HS-27A (cell line): Measurements from ENCODE around the gene LRGUK.

Experiments used
- DNase-seq: peaks from one replicate; pipeline ENCODE4 v3.0.0-alpha.2; 2012; ENCODE audit warnings: low read depth, missing footprints

Gene LRGUK

DNA sequence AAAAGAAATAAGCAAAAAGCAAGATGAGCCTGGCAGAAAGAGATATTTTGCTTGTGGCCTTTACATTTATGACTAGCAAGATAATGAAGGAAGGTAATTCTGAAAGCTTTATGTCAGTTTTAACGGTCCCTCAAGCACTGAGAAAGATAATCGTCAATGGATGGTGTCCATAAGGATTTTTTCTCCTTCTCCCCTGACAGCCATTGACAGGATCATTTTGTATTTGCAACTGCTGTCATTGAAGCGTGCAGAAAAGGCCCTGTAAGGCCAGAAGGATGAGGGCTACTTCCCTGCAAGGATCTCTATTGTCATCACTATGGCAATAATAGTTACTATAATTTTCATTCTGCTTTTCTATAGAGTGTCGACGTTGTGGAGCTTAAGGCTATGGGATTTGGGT is 994 bp upstream of the LRGUK start:
- DNase-seq: no peak

DNA sequence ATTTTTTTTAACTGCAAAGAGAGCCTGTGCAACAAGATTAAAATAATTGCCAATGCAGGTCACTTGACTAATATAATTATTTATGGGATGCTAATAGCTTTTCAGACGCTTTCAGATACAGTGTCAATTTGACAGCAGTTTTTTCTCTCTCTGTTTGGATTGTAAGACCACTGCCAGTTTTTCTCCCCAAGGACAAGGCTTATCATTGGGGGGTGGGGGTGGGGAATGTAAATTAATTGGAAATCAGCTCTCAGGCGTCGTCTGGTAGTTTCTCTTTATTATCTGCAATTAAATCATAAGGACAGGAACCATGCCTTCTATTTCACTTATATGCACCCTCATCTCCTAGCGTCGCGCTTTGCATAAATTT is 559 bp upstream of the LRGUK start:
- no peak for DNase-seq

DNA sequence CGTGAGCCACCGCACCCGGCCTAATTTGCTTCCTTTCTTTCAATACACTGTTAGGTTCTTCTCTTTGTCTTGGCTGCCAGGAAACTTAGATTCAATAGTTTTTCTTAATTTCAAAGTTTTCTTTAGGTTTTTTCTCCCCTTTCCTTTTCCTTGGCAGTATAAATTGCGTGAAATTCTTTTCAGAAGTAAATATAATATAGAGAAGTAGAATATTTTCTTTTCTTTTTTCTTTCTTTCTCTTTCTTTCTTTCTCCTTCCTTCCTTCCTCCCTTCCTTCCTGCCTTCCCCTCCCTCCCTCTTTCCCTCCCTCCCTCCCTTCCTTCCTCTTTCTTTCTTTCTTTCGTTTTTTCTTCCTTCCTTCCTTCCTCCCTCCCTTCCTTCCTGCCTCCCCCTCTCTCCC is 1.7 kb downstream of the LRGUK start:
- no peak for DNase-seq

DNA sequence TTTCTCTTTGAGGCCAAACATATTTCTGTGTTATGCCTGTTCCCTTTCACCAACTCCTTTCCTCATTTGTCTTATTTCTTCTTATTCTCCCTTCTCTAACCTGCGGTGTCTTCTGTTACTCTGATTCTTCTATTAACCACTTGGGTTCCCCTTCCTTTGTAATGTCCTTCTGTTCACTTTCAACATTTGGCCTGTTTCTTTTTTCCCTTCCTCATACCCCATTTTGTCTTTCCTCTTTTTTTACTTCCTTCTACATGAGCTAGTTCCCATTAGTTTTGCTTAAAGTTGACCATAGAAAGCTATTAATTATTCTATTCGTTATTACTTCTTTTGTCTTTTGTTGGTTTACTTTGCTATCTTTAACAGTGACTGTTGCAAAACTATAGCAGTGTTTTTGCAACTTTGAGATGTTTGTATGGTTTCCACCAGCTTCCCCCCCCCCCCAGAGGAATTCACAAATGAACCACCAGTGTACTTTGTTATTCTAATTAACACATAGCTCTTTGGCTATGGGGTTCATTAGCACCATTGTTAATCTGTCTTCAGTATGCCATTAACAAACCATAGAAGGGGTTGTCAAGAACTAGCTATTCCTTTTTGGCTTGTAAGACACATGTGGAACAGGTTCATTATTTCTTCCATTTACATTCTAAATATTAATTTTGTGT is 2.9 kb downstream of the LRGUK start:
- DNase-seq: no peak

DNA sequence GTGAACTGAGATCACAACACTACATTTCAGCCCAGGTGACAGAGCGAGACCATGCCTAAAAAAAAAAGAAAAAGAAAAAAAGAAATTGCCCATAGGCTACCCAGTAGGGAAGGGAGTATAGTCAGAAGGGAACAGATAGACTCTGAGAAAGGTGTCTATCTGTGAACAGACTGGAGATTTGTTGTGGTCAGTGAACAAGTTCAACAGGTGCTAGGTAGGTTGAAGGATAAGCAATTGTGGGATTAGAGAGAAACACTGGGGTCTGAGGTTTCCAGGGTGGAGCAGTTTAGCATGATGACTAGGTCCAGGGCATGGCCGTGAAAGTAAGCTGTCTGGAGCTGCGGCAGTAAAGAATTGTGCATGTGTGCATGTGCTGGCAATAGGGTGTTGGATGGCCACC is 6.9 kb downstream of the LRGUK start:
- no peak for DNase-seq

DNA sequence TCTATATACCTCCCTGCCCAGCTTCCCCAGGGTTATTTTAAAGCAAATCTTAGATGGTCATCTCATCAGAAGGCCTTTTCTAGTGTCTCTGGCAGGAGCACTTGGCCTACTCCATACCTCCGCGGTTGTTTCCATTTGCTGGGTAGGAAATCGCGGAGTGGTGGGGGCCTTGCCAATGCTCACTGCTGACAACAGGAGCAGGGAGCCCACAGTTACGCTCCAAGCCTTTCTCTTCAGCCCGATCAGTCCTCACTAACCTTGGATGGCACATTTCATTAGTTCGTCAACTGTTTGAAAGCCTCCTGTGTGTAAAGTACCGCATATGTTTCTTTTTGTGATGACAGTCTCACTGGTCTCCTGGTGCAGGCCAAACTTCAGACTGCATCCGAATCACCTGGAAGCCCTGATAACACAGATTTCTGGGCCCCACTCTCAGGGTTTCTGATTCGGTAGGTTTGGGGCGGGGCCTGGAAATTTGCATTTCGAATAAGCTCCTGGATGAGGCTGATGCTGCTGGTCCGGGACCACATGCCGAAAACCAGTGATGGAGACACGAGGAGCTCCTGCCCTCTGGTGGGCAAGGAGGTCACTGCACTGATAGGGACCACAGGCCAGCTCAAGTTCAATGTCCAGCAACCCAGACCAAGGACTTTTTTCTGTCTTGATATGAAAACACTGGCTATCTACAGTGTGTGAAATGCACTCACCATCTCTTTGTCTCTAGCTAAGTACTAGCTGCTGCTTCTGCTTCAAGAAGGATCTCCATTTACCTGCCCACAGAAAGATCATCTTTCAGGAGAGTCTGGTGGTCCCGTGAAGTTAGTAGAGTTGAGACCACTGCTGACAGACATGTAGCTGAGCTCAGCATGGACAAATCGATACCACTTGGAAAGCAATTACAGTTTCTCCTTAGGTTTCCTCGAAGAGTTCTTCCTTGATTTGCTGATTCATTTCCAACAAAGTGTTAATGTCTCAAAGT is 14.0 kb downstream of the LRGUK start:
- DNase-seq: peak; percentile 7

DNA sequence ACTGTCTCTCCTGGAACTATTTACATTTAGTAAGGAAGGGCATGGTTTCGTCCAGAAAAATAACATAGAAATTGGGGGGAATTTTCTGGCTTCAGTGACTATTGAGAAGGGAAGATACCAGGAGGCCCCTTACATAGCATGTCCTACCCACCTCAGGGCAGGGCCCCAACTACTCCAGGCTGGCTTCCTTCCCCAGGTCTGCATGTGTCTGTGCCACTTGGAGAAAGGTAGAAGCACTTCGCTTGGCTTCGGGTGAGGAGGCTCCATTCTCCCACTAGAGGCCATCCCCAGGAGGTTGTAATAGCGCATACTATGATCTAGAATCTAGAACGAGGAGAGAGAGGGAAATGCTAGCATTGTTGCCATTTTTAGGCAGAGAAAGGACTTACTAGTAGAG is 14.7 kb downstream of the LRGUK start:
- DNase-seq: no peak

DNA sequence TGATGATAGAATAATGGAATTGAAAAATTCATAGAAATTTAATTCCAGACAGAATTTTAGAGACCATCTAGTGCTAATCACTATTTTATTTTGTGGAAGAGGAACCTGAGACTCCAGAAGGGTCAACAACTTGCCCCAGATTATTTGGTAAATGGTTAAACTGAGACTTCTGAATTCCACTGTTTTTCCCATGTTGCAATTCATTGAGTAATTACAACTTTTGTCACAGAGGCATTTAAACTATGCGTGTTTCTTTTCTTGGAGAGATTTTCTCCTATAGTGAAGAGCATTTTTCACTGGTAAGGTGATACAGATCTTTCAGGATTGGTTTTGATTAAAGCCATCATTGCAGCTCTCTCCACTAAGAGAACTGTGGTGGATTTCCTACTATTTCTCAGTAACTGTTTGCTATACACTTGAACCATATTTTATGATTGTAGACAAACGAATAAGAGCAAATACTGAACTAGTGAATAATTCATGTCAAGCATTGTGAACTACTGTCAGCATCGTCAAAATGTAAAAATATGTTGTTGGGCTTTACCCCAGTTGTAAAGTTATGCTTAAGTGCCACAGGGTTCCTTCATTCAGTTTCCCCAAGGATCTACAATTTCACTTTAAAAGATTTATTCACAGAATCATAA is 26.5 kb downstream of the LRGUK start:
- DNase-seq: no peak

DNA sequence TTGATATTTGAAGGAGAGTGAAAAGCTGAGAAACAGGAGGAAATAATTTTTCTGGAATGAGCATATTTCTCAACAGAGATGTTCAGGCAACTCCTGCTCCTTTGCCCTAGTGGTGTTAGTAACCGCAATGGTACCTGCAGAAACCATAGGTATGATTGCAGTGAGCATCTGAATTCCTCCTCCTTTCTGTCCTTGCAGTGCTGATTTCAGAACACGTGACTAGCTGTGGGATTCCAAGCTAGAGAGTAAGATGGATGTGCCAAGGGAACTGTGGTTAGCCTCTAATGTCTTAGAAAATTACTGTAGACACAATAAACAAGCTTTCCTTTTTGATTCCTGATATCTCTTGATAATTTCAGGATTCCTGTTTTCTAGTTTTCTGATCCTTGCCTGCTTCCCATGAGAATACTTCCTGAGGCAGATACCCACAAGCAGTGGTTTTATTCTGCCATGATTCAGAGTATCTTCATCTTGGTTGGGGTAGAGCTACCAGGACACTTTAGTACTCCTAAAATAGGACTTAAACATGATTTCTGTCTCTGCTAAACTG is 27.5 kb downstream of the LRGUK start:
- no peak for DNase-seq

DNA sequence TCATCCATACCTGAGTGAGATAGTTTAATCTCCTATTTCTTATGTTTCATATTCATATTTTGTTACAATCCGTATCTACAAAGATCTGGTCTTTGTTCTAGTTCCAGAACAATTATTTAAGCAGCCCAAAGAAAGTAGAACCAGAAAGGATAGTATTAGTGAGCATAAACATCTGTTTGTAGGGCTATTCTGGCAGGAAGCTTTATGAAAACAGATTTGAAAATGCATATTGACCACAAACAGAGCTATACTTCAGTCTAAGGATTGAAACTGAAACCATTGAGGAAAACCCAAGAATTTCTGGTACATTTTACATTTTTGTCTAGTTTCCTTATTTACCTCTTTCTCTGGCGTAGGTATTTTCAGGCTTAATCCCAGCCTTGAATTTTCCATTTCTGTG is 28.1 kb downstream of the LRGUK start:
- no peak for DNase-seq

DNA sequence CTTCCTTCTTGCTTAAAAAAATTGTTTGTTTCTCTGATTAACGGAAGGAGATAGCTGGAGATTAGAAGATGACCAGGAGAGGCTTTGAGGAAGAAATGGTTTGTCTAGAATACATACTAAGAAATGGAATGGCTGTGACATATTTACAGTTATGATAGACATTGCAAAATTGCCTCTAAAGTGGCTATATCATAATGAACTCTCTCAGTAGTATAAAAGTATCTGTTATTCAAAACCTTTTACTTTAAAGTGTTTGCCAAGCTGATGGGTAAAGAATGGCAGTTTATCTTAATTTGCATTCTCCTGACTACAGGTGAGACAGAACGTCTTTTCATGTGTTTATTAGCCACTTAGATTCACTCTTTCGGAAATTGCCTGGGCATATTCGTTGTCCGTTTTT is 28.7 kb downstream of the LRGUK start:
- DNase-seq: no peak

DNA sequence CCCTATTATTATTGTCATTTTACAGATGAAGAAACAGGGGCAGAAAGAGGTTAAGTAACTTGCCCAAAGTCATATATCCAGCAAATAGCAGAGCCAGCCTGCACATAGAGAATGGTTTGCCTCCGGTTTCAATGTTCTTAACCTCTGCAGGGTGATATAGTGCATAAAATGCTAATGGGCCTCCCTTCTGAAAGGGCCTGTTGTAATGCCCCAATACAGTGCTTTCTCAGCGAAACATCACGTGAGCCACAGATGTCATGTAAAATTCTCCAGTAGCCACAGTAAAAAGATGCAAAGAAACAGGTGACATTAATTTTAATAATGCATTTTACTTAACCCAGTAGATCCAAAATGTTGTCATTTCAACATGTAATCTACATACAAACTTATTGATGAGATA is 38.1 kb downstream of the LRGUK start:
- no peak for DNase-seq

DNA sequence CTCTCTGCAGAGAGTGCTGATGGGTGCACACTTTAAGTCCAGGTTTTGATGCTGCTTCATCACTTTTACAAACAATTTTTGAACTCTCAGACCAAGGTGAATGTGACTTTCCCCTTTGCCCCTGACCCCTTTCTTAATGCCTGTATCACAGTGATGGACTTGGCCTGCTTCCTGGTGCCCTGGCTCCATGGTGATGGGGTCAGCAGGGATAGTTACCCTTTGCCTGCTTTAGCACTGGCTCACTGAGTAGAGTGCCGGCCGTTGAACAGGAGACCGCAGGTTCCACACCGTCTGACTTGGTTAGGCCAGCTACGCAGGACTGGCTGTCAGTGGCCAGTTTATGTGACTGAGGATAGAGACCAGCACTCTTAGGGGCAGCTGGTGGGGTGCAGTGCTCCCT is 40.1 kb downstream of the LRGUK start:
- no peak for DNase-seq

DNA sequence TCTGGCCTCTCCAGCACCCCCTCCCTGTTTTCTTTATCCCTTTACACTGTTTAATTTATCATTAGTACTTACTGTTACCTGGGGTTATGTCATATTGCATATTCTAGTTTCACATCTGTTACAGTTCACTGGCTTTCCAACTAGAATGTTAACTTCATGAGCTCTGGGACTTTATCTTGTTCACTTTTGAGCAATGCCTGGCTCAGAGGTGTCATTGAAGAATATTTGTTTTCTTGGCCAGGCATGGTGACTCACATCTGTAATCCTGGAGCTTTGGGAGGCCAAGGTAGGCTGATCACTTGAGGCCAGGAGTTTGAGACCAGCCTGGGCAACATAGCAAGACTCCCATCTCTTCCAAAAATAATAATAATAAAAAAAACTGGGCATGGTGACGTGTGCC is 40.7 kb downstream of the LRGUK start:
- DNase-seq: no peak

DNA sequence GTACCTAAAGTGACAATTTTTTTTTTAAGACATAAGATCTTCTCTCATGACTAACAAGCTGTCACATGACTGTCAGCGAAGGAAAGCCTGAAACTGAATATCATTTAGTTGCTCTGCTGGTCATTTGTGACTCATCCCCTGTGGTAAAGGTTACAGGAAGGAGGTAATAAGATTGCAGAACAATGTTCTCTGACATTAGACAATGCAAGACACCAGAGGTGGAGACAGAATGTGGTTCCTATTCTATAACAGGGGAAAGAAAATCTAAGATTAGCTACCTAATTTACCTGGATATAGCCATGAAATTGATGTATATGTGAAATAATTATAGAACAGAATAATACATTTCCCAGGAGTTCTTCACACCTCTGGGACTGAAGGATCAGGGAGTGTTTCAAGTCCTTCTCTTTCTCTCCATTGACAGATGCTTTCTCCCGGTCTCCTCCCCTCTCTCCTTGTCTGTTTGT is 47.7 kb downstream of the LRGUK start:
- peak; percentile 26 for DNase-seq

DNA sequence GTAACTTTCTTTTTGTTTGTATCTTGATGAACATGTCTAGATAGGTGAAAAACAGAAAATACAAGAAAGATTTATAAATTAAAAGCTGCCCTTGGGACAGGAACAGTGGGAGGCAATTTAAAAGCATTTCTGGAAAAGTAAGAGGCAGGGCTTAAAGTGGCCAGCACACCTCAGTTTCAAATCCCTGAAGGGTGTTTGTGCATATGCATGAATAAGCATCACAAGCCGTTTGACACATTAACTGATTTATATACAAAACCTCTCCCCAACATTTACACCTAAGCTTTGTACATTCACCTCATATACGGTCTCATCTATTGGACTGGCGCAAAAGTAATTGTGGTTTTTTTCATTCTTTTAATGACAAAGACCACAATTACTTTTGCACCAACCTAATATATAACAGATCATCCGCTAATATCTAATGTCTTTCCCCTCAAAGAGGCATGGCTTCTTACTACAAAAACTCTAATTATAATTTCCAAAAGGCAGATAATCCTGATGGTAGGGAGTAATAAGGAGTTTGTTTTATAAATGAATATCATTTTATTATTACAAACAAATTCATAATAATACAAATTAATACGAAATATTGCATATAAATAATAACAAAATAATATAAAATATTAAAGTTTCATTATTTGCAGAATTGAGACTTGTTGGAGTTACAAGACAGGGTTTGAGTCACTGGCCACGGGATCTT is 48.3 kb downstream of the LRGUK start:
- no peak for DNase-seq

DNA sequence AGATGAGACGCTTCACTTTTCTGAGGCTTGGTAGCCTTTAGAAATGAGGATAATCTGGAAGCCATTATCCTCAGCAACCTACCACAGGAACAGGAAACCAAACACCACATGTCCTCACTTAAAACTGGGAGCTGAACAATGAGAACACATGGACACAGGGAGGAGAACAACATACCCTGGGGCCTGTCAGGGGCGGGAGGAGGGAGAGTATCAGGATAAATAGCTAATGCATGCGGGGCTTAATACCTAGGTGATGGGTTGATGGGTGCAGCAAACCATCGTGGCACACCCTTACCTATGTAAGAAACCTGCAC is 48.9 kb downstream of the LRGUK start:
- DNase-seq: no peak

DNA sequence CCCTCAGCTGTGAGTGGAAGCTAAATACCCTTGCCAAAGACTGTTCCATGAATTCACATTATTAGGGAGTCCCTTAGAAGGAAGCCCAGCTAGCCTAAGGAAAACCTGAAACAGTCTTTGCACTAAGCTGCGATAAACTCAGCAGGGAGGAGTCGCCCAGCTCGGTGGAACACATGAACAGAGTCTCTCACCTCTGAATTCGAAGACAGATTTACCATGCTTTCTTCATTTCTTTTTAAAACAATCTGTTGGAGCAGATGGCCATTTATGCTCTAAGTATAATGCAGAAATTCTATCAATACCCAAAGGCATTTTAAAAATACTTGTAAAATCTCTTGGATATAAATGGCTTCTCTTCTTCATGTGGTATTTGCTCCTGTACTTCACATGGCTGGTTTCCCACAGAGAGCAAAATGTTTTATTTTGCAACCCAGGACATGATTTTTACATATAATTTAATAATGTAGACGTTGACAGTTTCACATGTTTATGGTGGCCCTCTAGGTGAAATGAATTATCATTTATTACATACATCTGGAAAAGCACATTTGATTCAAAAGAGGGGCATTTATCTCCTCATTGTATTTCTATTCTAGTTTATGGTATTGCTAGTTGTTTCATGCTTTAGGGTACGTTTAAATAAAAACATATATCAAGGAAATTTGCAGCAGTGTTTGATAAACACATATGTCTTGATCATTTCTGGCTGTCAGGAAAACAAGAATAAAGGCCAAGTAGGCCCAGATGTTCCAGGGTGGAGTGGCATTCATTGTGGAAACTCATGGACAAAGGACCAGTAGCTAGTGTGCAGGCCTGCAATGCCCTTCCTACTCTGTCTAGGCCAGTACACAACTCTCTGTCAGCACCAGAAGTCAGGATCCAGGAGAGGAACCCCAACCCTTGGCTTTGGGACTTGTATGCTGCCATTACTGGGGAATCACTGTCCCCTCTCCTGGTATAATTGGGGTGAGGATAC is 52.2 kb downstream of the LRGUK start:
- no peak for DNase-seq

DNA sequence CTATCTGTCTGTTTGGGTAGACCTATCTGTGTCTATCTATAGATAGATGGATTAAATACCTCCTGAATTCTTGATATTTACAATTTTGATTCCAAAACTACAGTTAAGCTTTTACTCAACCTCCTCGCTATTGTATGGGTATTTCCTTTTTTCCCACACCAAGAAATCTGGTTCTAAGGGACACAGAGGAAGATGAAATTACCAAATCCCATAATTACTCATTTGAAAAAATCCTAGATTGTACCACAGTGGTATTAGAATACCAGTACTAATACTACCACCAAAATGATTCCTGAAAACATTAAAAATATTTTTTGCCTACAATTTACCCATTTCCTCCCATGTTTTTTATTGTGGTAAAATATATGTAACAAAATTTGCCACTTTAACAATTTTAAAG is 53.2 kb downstream of the LRGUK start:
- no peak for DNase-seq

DNA sequence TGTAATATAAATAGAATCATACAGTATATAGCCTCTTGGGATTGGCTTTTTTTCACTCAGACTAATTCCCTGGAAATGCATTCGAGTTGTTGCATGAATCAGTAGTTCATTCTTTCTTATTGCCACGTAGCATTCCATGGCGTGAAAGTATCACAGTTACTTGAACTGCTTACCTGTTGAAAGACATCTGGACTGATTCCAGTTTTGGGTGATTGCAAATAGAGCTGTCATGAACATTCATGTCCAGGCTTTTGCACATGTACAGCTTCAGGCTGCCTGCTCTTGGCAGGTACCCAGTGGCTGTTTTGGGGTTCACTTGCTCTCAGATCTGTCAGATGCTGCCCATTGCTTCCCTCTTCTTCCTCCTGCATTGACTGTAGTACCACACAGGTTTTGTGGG is 54.9 kb downstream of the LRGUK start:
- no peak for DNase-seq

DNA sequence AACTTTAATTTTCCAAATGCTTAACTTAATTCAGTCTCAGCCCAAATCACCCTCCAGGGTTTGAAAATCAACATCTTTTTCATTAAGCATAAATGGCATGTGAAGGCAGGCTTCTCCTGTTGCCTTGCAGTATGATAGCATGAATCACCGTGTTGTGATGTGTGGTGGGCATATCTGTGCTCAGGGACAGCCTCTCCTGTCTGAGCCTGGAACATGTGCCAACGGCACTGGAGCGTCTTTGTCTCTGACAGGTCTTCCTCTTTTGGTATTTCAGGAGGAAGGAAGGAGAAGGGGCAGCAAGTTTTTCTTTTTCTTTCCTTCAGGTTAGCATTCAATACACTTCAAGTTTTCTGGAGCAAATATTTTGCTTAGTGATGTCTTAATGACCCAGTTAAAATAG is 57.6 kb downstream of the LRGUK start:
- no peak for DNase-seq
